ENCODE measurements around the gene AKAP17A. TPM values are rescaled to one million over a fixed set of nuclear protein-coding genes. Genes with fewer than 3 reads are reported as not detected.

Gene AKAP17A
- total RNA-seq, 1 experiment from 2014 or later, result 35.4 TPM

- H3K36me3 ChIP-seq (ENCODE audit: control insufficient read depth in 1 of 2, insufficient read depth in 2 of 2, low read length in 2 of 2), result no peaks in the 10 kb centered on the region
- ChIA-PET POLR2A (no interaction called here), CTCF (no interaction called here), RAD21 (ENCODE audit: low non-redundant PET in 1 of 2, low total read pairs in 2 of 2, uncharacterized antibody in 2 of 2, unreplicated experiment in 2 of 2) (no interaction called here)
- no peak overlapping the region for H3K4me2 ChIP-seq (ENCODE audit: low read length)
- DNase-seq (ENCODE audit: low read depth, low spot score) (no peak), ATAC-seq (no peak)
- BruUV-seq (replicated peaks), result no TSS peak
- peaks cover 0 to 5% of the 10 kb centered on the region in 2 experiments; a peak in 2 of 4 replicates for H3K4me1 ChIP-seq (ENCODE audit: control insufficient read depth in 1 of 2, insufficient read depth in 2 of 2, low read length in 2 of 2)
- no peaks in the 10 kb centered on the region for H3K9me2 ChIP-seq (ENCODE audit: insufficient read depth)
- H3K4me3 ChIP-seq (replicated peaks in 1 of 2; ENCODE audit: low read depth in 1 of 2, low read length in 2 of 2), result no peak overlapping the region
- no peaks in the 10 kb centered on the region for H3K79me2 ChIP-seq (ENCODE audit: insufficient read depth, low read length)
- intact Hi-C loops (cut with micrococcal nuclease), result no loop called here
- no peak overlapping the region for H3K27ac ChIP-seq (ENCODE audit: low read depth, low read length)
- H4K20me1 ChIP-seq (ENCODE audit: insufficient read depth), result no peaks in the 10 kb centered on the region
- TF ChIP-seq CTCF (IDR thresholded peaks at IDR 0.05 in 2 of 3, conservative IDR thresholded peaks at IDR 0.05 in 1 of 3; ENCODE audit: borderline replicate concordance in 1 of 3, insufficient read depth in 1 of 3, low read depth in 2 of 3, low read length in 2 of 3) (no peak), CBX3 (IDR thresholded peaks at IDR 0.05; ENCODE audit: low read depth) (no peak), ZNF274 (IDR thresholded peaks at IDR 0.05; ENCODE audit: low read depth, low read length) (no peak), YY1 (IDR thresholded peaks at IDR 0.05; ENCODE audit: extremely low read depth, insufficient replicate concordance, low read depth, low read length) (no peak), POLR2A (IDR thresholded peaks at IDR 0.05; ENCODE audit: borderline replicate concordance, extremely low read depth, insufficient read depth, insufficient read length) (no peak), MAX (IDR thresholded peaks at IDR 0.05) (no peak), EZH2 (IDR thresholded peaks at IDR 0.05) (no peak), SIN3A (IDR thresholded peaks at IDR 0.05; ENCODE audit: low read depth) (no peak), EGR1 (IDR thresholded peaks at IDR 0.05; ENCODE audit: low read depth) (no peak), RAD21 (IDR thresholded peaks at IDR 0.05; ENCODE audit: low read depth) (no peak), POLR2AphosphoS5 (IDR thresholded peaks at IDR 0.05; ENCODE audit: low read depth, low read length) (no peak), CEBPB (IDR thresholded peaks at IDR 0.05; ENCODE audit: low read depth) (no peak), ZBTB33 (IDR thresholded peaks at IDR 0.05; ENCODE audit: extremely low read depth, insufficient replicate concordance, low read length) (no peak), FOSL1 (IDR thresholded peaks at IDR 0.05; ENCODE audit: low read depth) (no peak), REST (IDR thresholded peaks at IDR 0.05; ENCODE audit: low read depth) (no peak), SRF (IDR thresholded peaks at IDR 0.05; ENCODE audit: low read depth) (no peak), EZH2phosphoT487 (IDR thresholded peaks at IDR 0.05; ENCODE audit: borderline replicate concordance) (no peak)
- no peak overlapping the region for H3K9ac ChIP-seq (ENCODE audit: low read length)
- no peaks in the 10 kb centered on the region for H3K27me3 ChIP-seq (ENCODE audit: insufficient read depth, low read length)
- no peak overlapping the region for H2AFZ ChIP-seq (ENCODE audit: low read depth, low read length, poor library complexity, severe bottlenecking)
- H3K9me3 ChIP-seq (ENCODE audit: control insufficient read depth in 1 of 2, insufficient read depth in 1 of 2, low read depth in 1 of 2, low read length in 2 of 2), result no peaks in the 10 kb centered on the region
Observed at GRCh38 chrX:1577845-1578244, 13.6 kb upstream of the AKAP17A start.
